H1 (cell line): ENCODE measurements around the gene ARID3B. TPM values are rescaled to one million over a fixed set of nuclear protein-coding genes. Genes with fewer than 3 reads are reported as not detected.

Experiments
- BRCA1 ChIP-seq: IDR thresholded peaks from 2 replicates; pipeline ENCODE4 v1.6.1; 2012; ENCODE audit warnings: low read depth, low read length, improper control_type of control experiment
- HDAC2 ChIP-seq, 2 experiments: fragments of 300-600 bp in 1 of 2; sonication (generic) in 1 of 2; IDR thresholded peaks; 2 replicates each; pipeline ENCODE4 v1.6.1; 2011 to 2012; ENCODE audit warnings: low read depth in 2 of 2, low read length in 2 of 2, mild to moderate bottlenecking in 2 of 2, moderate library complexity in 2 of 2, borderline replicate concordance in 1 of 2, inconsistent platforms in 1 of 2
- SIRT6 ChIP-seq: IDR thresholded peaks from one replicate; pipeline ENCODE4 v1.7.1; 2012; ENCODE audit warnings: low read length, inconsistent platforms
- polyA plus RNA-seq, 7 experiments: library from polyadenylated mRNA; depleted of rRNA in 3 of 7; stranded (reverse) in 5 of 7; unstranded in 2 of 7; fragments of >200 nt in 5 of 7; fragments of 200-250 nt in 2 of 7; gene quantifications; 1 replicate in 5 of 7; 2 replicates in 1 of 7; 4 replicates in 1 of 7; pipeline versions ENCODE4 v1.2.1 to v1.2.3, GENCODE V29; 2011 to 2013; ENCODE audit warnings: missing spikeins in 2 of 7, mixed read lengths in 2 of 7
- total RNA-seq: library from RNA; stranded (reverse); fragmentation: NEBNext Ultra II Directional; extraction: Animal tissue kit (Norgen Biotek cat#: 25700); gene quantifications from 2 replicates; pipeline ENCODE4 v1.2.1, GENCODE V29; 2021
- TF ChIP-seq, protein P1 (sequence below): IDR thresholded peaks from 2 replicates; pipeline ENCODE4 v1.6.1; 2012; ENCODE audit warnings: low read length, inconsistent platforms

ARID3B gene
- total and polyA plus RNA-seq, 2 of the 8 experiments (the other 6 are each of a cell fraction or from before 2014, with no cell fraction given), result 81.0 to 115 TPM

DNA sequence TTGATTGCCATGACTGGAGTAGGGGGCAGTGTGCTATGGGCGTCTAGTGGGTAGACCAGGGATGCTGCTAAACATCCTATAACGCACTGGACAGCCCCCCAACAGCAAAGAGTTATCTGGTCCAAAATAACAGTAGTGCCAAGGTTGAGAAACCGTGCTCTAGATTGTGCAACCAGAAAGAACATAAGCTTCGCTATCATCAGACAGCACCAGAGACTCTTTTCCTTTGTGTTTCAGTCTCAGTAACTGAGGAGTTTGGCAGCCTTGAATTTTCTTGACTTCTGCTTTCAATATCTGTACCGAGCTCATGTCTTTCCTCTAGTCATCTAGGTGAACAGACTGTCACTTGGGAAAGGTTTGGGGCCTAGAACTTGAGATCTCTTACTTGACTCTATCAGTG, 8.8 kb downstream of the ARID3B start (continued):
- TF ChIP-seq, protein P1, sequence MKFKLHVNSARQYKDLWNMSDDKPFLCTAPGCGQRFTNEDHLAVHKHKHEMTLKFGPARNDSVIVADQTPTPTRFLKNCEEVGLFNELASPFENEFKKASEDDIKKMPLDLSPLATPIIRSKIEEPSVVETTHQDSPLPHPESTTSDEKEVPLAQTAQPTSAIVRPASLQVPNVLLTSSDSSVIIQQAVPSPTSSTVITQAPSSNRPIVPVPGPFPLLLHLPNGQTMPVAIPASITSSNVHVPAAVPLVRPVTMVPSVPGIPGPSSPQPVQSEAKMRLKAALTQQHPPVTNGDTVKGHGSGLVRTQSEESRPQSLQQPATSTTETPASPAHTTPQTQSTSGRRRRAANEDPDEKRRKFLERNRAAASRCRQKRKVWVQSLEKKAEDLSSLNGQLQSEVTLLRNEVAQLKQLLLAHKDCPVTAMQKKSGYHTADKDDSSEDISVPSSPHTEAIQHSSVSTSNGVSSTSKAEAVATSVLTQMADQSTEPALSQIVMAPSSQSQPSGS, result no peak
- TF ChIP-seq SIRT6 (no peak), BRCA1 (no peak), HDAC2 (IDR thresholded peaks at IDR 0.05; ENCODE audit: borderline replicate concordance in 1 of 2, low read depth in 2 of 2, low read length in 2 of 2) (no peak)
- TF ChIP-seq, all 59 proteins: peak for 0
